GM21367 (cell line): Measurements from ENCODE around the gene SPDL1.

Experiments
- ATAC-seq: cut with Tn5 transposase; IDR thresholded peaks from one replicate; pipeline ENCODE4 v1.9.1; 2021; ENCODE audit not compliant: unreplicated experiment

SPDL1 gene

GRCh38 chr5:169629847-169630548, 46.4 kb downstream of the SPDL1 start:
- ATAC-seq = no peak

DNA sequence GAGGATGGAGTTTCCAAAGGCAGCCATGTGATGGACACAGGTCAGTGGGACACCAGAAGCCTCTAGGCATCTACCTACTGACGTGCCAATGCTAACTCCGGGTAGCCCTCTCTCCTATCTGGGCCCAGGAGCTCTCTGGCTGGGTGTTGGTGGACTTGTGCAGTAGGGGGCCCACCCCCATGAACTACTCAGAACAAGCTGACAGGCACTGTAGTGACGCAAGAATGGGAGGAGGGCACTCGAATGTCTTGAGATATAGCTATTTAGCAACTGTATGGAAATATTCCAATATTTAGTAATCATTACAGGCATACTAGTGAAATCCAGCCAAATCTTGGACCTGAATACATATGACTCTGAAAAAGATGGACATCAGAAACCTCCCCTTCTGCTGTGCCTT, 47.8 kb downstream of the SPDL1 start:
- ATAC-seq = no peak

DNA sequence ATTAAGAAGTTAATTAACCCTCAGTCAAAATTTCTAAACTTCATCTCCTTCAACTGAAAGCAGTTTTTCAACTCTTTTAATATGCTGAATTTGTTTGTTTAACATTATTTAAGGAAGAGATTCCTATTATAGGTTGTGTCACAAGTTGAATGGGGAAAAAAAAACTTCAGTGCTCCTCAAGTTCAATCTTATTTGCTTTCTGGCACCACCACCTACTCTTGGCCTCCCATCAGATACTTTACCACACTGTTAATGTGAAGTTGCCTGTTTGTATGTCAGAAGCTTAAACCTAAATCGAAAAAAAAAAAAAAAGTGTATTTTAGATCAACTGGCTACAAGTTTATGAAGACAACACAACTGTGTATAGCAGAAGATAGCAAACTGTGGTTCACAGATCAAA, 49.4 kb downstream of the SPDL1 start:
- ATAC-seq = no peak

DNA sequence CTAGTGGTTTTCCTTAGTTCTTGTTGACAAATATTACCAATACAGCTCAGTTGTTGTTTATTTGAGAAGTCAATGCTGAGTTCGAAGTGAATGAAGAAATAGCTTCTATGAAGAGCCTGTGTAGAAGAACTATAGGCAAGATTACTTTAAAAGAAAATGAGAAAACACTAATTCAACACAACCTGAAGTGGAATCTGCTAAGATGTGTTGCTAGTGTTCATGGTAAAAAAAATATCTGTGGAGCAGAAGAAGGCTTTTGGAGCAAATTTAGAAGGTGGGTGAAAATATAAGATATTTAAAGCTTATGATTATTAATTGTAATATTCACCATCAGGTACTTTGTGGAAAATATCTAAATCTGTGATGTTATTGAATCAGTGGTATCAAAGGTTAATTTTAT, 51.0 kb downstream of the SPDL1 start:
- ATAC-seq = no peak

- ATAC-seq = no peak
Measured at GRCh38 chr5:169635936-169636335, 52.4 kb downstream of the SPDL1 start.

GRCh38 chr5:169636477-169637084, 53.0 kb downstream of the SPDL1 start:
- no peak for ATAC-seq

DNA sequence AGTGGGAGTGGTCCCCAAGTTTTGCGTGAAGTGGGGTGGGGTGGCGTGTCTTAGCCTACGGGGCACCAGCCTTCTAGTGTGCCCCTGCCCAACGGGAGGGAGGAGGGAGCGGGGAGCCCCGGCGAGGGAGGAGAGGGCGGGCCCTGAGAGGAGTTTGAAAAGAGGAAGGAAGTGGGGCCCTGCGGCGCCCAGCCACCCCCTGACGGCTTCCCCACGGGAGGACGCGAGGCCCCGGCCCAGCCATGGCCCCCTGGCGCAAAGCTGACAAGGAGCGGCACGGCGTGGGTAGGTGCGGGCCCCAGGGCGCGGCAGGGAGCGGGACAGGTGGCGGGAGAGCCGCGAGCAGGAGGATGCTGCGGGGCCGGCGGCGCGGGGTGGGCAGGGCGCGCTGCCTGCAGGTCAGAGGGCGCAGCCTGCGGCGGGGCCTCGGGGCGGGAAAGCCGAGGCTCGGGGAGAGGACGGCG, 53.5 kb downstream of the SPDL1 start, which contains the start of gene DOCK2:
TSS of gene DOCK2 (plus strand) at position 191 of the 464 bp plus-strand sequence. CDS start at position 243, 52 bp downstream.
- ATAC-seq = peak; percentile 91

GRCh38 chr5:169637549-169638121, 54.1 kb downstream of the SPDL1 start:
- peak; percentile 66 for ATAC-seq

DNA sequence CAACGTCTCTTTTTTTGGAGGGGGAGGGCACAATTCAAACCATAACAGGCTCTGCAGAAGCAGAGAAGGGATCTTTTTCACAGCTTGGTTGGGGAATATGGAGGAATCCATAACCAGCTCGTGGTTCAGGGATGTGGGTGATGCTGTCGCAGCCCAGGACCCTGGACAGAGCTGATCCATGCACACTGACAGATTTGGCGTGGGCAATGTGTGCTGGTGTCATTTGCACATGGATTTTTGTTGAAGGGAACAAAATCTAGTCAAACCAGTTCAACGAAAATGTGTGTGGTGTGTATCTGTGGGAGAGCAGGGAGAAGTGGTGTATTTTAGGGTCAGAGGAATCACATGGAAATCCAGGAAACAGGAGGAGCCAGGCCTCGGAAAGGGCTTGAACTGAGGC, 57.7 kb downstream of the SPDL1 start:
- ATAC-seq = no peak

DNA sequence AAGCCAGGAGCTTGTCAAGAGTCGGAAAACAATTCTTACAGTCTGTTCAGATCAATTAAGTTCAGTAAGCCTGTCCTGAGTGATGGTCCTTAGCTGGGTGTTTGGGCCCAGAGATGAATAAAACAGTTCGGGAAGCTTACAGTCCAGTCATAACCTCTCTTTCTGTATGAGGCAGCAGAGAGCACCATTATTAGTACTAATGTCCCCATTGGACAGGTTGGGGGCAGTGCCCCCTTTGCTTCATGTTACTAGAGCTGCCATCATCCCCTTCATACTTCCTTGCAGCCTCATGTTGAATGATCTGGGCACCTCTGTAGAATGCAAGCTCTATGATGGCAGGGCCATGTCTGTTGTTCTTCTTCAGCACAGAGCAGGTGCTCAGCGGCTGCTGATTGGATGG, 63.3 kb downstream of the SPDL1 start:
- ATAC-seq = no peak

DNA sequence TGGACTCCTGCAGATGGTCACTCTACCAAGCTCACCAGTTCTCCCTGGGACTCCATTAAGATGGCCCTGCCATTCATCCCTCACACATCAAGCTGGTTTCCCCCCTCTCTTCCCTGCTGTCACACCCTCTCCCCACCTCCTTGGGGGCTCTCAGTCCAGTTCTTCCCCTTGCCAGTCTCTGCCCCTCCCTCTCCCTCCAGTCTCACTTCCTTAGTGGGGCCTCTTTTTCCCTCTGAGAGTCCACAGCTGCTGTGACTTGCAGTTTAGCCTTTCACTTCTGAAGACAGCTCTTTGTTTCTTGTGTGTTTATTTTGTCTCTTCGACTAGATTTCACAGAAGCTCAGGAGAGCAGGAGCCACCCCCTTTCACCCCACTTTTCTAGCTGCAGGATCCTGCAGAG, 64.0 kb downstream of the SPDL1 start:
- peak; percentile 49 for ATAC-seq

- ATAC-seq = no peak
Measured at GRCh38 chr5:169648725-169649310, 65.2 kb downstream of the SPDL1 start.

- ATAC-seq = no peak
Measured at GRCh38 chr5:169649486-169649885, 65.9 kb downstream of the SPDL1 start.

GRCh38 chr5:169650701-169651331, 67.2 kb downstream of the SPDL1 start:
- ATAC-seq = peak; percentile 43

DNA sequence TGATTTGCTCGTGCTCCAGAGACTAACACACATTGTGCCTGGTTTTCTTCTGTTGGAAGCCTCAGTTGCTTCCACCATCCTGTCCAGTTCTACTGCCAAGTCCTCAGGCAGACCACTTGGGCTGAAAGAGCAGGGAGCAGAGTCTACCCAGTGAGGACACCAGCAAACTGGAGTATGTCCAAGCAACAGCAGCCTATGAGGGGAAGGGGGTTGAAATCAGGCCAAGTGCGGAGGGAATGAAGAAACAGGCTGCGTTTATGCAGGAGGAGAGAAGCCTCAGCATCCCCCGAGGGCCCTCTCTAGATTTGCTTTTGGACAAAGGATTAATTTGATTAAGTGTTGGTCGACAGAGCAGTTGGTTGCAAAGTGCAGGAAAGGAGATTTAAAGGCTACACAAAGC, 68.0 kb downstream of the SPDL1 start:
- no peak for ATAC-seq

DNA sequence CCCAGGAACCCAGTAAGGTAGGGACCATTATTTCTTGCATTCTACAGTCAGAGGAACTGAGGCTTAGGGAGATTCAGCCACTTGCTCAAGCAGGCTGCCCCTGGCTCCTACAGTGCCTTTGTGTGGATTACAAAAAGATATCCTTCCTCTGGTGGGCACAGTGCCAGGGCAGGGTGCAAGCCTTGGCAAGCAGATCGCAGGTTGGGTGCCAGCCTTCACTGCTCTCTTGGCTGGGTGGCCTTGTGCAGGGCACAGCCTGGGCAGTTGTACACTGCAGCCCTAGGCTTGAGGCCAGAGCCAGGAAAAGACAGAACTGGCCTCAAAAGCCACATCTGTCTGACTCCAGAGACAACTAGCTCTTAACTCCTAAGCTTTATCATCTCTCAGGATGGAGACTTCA, 68.5 kb downstream of the SPDL1 start:
- no peak for ATAC-seq

DNA sequence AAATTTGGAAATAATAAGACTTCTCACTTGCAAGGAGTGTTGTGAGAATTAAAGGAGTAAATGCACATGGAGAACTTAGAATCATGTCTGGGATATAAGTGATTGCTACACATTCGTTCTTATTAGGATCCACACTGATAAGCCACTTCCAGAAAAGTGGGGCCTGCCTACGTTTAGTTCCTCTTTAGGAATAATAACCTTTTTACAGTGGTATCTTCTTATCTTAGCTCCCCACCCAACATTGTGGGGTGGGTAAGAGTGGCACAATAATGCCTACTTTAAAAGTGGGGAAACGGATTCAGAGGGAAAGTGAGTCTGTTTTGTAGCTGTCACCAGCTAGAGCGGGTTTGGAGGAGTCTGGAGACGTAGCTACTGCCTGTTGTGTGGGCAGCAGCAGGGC, 69.5 kb downstream of the SPDL1 start:
- ATAC-seq = no peak
